CD4-positive, alpha-beta T cell treated with Interleukin-10 for 1 hour (primary cell): ENCODE measurements around the gene SRCIN1.
"Not testable (repeated sequence)": the region's sequence is repeated elsewhere in the genome, so short reads cannot be mapped to it uniquely, and the experiment has no call there.

ENCODE experiments used
- DNase-seq: peaks from one replicate; pipeline ENCODE4 v3.0.0-alpha.2; 2020

Gene SRCIN1

GRCh38 chr17:38504216-38504615 lies 101.5 kb downstream of the SRCIN1 start:
- no peak for DNase-seq

GRCh38 chr17:38503286-38503913 lies 102.4 kb downstream of the SRCIN1 start:
- not testable (repeated sequence) for DNase-seq

GRCh38 chr17:38501718-38502117 lies 104.0 kb downstream of the SRCIN1 start:
- not testable (repeated sequence) for DNase-seq

- not testable (repeated sequence) for DNase-seq
Observed at GRCh38 chr17:38499230-38499629, 106.5 kb downstream of the SRCIN1 start.

GRCh38 chr17:38498353-38498752 lies 107.4 kb downstream of the SRCIN1 start:
- DNase-seq = no peak

GRCh38 chr17:38497656-38498055 lies 108.1 kb downstream of the SRCIN1 start:
- not testable (repeated sequence) for DNase-seq

- not testable (repeated sequence) for DNase-seq
Observed at GRCh38 chr17:38494152-38494551, 111.6 kb downstream of the SRCIN1 start.

- DNase-seq = peak; percentile 91
Observed at GRCh38 chr17:38492067-38493040, 113.4 kb downstream of the SRCIN1 start.

- DNase-seq = not testable (repeated sequence)
Observed at GRCh38 chr17:38491346-38492066, 114.2 kb downstream of the SRCIN1 start.

- DNase-seq = not testable (repeated sequence)
Observed at GRCh38 chr17:38489774-38490173, 116.0 kb downstream of the SRCIN1 start.

- peak; percentile 51 for DNase-seq
Observed at GRCh38 chr17:38485681-38486298, 120.0 kb downstream of the SRCIN1 start.

- no peak for DNase-seq
Observed at GRCh38 chr17:38485146-38485468, 120.6 kb downstream of the SRCIN1 start.

GRCh38 chr17:38484242-38485145 lies 121.3 kb downstream of the SRCIN1 start:
- peak; percentile 63 for DNase-seq

- DNase-seq = not testable (repeated sequence)
Observed at GRCh38 chr17:38482700-38483043, 123.1 kb downstream of the SRCIN1 start.

- DNase-seq = not testable (repeated sequence)
Observed at GRCh38 chr17:38482039-38482699, 123.6 kb downstream of the SRCIN1 start.
